NCI-H146 treated with DMSO at 0.1 percent for 48 hours (cell line): ENCODE data around the gene BBS9.

Source experiments
- DNase-seq: peaks from one replicate; lab custom pipeline; 2025; ENCODE audit not compliant: unreplicated experiment; lab: John Stamatoyannopoulos, UW

Gene BBS9

GRCh38 chr7:33634606-33635005, 505.2 kb downstream of the BBS9 start:
- DNase-seq = no peak

DNA sequence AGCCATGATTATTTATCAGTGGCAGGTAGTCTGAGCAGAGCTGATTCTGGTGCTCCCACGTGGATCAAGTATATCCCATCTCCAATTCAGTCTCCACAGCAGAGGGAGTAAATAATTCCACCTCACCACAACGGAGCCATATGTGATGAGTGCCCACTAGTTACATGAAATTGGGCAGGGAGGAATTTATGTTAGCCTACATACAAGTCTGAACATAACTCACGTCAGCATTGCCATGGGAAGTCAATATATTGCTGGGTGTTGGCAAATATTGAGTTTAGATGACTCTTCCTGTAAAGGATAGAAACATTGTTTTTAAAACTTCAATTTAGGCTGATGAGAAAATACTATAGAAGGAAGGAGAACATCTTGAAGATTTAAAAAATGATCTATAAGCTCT, 507.0 kb downstream of the BBS9 start:
- DNase-seq = no peak

GRCh38 chr7:33639552-33640197, 510.3 kb downstream of the BBS9 start:
- peak; percentile 46 for DNase-seq

DNA sequence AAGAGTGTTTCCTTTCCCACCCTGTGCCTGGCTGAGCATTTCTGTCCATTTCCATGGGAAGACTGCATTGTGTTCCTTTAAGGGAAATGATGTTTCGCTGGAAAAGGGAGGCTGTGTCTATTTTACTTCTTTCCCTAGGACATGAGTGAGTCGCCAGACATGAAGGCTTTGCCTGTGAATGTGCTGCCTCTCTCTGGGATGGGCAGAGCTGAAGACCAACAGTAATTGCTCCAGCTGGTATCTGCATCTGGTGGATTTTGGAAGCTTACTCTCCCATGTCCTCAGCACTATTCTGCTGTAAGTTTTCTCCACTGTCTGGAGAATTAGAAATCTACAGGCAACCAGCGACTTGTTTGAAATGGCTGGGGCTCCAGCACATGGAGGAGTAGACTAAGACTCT, 511.4 kb downstream of the BBS9 start:
- DNase-seq = no peak

DNA sequence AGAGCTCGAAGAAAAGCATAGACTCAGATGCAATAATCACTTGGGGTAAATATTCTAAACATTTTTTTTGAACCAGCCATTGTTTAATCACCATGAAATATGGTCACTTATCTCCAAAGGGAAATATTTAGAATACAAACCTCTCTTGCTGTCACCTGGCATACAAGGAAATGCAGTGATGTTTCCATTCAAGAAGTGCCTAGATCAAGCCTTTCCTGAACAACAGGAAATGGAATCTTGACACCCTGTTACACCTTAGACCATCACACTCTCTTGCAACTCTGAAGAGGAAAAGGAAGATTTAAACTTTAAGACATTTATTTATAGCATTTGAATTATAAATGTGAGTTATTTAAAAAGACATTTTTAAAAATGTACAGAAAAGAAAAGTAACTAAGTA, 512.9 kb downstream of the BBS9 start:
- DNase-seq = no peak

- DNase-seq = no peak
Measured at GRCh38 chr7:33643530-33643929, 514.2 kb downstream of the BBS9 start.

- DNase-seq = no peak
Measured at GRCh38 chr7:33644489-33644888, 515.1 kb downstream of the BBS9 start.

DNA sequence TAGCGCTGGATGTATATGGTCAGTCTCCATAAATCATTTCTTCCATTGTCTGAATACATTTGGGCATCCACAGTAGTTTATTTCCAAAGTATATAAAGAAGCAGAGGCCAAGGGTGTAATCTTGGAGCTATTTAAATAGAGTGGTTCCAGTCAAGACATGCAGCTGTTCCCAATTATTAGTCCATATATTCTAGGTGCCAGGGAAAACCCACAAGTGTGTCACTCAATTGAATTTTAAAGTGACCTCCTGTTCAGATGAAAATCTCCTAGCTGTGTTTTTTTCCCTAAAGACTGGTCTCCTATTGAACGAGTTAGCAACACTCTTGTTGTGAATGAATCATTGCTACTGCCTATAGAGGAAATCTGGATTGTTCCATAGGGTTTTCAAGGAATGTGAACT, 515.7 kb downstream of the BBS9 start:
- DNase-seq = no peak

GRCh38 chr7:33646166-33646565, 516.8 kb downstream of the BBS9 start:
- no peak for DNase-seq

DNA sequence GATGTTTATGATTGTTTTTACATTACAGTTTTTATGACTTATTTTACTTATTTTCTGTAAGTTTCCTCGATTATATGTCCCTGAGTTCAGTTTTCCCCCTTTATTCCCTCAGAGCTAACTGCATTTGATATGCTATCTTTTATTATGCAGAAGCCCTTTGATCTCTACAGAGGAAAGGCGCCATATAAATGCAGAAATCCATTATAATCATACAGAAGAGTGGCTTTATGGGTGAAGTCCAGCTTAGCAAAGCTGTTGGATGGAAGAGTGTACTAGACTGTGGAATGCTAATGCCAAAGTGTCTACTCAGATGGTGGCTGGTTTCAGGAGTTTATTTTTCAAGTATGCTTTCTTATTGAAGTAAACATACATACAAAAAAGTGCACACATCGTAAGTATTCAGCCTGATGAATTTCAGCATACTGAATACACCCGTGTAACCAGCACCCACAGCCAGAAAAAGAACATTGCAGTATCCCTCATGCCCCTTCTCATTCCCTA, 517.6 kb downstream of the BBS9 start:
- DNase-seq = no peak

DNA sequence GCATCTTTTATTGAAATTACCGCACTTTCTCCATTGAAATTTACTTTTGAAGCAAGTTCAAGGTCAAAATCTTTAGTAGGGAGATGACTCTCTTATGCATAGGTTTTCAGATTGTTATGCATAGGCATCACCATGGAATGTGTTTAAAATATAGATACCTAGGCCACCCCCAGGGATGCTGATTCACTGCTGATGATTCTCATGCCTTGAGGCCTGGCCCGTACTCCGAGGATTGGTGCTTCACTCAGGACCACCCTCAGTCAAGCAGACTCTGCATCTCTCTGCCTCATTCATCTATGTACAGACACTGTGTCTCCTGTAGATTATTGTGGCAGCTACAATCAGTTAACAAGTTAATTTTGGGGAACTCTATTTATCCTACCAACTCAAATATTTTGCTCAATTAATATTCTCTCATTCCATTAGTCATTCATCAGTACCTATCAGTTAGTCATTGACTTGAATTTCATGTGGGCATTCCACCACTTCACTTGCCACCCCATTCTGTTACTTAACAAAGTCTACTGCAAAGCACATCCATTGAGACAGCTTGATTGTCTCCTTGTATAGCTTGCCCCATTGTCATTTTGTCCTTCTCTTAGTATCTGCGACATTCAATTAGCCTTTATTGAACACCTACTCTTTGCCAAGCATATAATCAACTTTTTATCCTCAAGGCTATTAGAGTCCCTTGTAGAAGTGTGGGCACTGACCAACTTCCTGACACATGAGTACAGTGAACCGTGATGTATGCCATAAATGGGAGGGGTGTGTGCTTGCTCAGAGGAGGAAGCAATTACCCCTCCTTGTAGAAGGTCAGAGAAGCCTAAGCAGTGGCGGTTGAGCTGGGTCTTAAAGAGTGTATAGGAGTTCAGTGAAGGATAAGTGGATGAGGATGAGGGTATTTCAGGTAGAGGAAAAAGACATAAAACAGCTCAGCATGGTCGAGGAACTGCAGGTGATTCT, 520.4 kb downstream of the BBS9 start:
- no peak for DNase-seq

- no peak for DNase-seq
Measured at GRCh38 chr7:33650828-33651227, 521.5 kb downstream of the BBS9 start.

GRCh38 chr7:33651998-33652515, 522.7 kb downstream of the BBS9 start:
- no peak for DNase-seq

- DNase-seq = no peak
Measured at GRCh38 chr7:33654676-33655075, 525.3 kb downstream of the BBS9 start.
